Measurements from ENCODE around the gene MRO. TPM values are rescaled to one million over a fixed set of nuclear protein-coding genes. Genes with fewer than 3 reads are reported as not detected.

The MRO gene
- 1 to 10 TPM; 2.1 to 2.6 TPM for total RNA-seq

DNA sequence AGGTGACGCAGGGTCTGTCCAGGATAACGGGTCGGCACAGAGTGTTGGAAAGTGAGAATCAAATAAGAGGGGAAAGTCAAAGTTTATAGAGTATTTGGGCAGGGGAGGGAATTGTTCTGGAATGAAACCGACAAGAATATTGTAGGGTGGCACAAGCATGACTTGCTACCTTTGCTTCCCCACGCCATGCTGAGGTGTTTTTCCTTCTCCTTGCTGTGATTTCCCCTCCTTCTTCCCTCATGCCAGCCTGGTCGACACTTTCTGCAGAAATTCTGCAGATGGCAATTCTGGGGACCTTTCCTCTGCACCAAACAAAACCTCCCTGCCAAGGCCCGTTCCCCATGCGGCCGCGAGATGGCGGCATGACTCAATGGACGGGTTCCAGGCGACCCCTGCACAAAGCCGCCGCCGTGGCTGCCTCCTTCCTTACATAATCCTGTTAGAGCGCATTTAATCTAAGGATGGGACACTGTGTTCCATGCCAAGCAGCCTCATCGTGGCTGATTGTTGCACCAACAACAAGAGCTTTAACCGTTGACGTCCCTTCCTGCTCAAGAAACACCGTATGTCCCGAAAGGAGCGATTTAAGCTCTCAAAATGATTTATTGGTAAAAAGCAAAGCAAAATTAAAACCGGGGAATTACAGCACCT, at the start of gene MRO:
Gene MRO, minus strand, starts transcription at position 289 of the 651 bp plus-strand sequence. CDS start 10,616 bp downstream, outside the sequence.
- Histone ChIP-seq H3K27ac (peak within 1 kb of the TSS; percentile 35 to 64), H3K9me3 (no peaks in the 10 kb centered on the region), H3K4me3 (peak within 1 kb of the TSS; percentile 28 to 43), H3K27me3 (no peaks in the 10 kb centered on the region), H3K4me1 (peaks cover 0 to 30% of the 10 kb centered on the region in 2 donors), H3K36me3 (no peaks in the 10 kb centered on the region)
- TF ChIP-seq CTCF (IDR thresholded peaks at IDR 0.05) = peak; percentile 85 to 92
- DNase-seq (ENCODE audit: low spot score) = peak; percentile 92

- H3K27me3 ChIP-seq = no peaks in the 10 kb centered on the region
- H3K4me3 ChIP-seq = no peak overlapping the region
- no peaks in the 10 kb centered on the region for H3K4me1 ChIP-seq
- H3K27ac ChIP-seq = no peak overlapping the region
- no peaks in the 10 kb centered on the region for H3K36me3 ChIP-seq
- no peak for DNase-seq (ENCODE audit: low spot score)
- no peaks in the 10 kb centered on the region for H3K9me3 ChIP-seq
- TF ChIP-seq CTCF (IDR thresholded peaks at IDR 0.05) = no peak
Observed at GRCh38 chr18:50869150-50869549, 49.3 kb upstream of the MRO start.

DNA sequence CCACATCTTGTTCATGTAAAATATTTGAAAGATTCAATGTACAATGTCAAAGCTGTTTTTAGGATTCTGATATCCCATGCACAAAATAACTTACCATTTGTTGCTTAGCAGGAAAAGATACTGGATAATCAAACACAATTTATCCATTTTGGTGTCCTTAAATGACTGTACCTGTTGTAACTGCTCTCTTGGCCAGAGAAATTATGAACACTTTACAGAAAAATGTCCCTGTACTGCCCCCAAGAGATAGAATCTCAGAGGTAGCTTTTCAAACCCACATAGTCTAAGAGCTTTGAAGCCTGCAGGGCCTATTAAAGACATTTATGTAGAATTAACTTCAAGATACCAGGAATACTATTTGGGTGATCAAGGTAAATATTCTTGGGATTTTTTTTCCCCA, 46.9 kb upstream of the MRO start:
- DNase-seq (ENCODE audit: low spot score) = no peak
- Histone ChIP-seq H3K27me3 (no peaks in the 10 kb centered on the region), H3K27ac (no peak overlapping the region), H3K4me3 (no peak overlapping the region), H3K9me3 (no peaks in the 10 kb centered on the region), H3K4me1 (peaks cover 0 to 4% of the 10 kb centered on the region in 2 donors), H3K36me3 (no peaks in the 10 kb centered on the region)
- peak in 1 of 2 donors; percentile 39 for TF ChIP-seq CTCF (IDR thresholded peaks at IDR 0.05)

DNA sequence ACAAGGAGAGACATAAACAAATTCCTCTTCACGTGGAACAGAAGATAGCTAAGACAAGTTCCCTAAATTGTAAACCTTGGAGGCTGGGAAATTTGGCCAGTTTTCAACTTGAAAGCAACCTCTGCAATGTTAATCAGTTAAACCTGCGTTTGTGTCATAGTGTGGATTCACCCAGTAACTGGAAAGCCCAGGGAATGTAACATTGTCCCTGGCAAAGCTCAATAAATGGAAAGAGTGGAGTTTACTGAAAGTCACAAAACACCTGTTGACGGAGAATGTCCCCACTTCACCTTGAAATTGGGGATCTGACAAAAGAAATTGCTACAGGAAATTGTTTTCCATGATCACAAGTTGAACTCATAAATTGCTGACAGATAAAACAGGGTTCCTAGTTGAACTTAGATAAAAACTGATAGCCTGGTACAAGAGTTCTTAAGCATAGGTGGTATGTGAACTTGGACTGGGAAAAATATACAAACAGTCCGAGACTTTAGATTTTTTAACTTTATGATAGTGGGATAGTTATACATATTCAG, 44.1 kb upstream of the MRO start:
- no peak for DNase-seq (ENCODE audit: low spot score)
- no peak for TF ChIP-seq CTCF (IDR thresholded peaks at IDR 0.05)
- Histone ChIP-seq H3K9me3 (no peaks in the 10 kb centered on the region), H3K4me3 (no peak overlapping the region), H3K36me3 (no peaks in the 10 kb centered on the region), H3K27me3 (no peaks in the 10 kb centered on the region), H3K27ac (peak overlapping the region in 1 of 2 donors; percentile 17), H3K4me1 (peaks cover 0 to 9% of the 10 kb centered on the region in 2 donors)

GRCh38 chr18:50862401-50862800, 42.6 kb upstream of the MRO start:
- DNase-seq (ENCODE audit: low spot score) = no peak

More at GRCh38 chr18:50862401-50862800, 42.6 kb upstream of the MRO start:
- peaks cover 0 to 9% of the 10 kb centered on the region in 2 donors for H3K4me1 ChIP-seq
- no peaks in the 10 kb centered on the region for H3K36me3 ChIP-seq
- peak overlapping the region; percentile 16 to 48 for H3K27ac ChIP-seq
- no peak for TF ChIP-seq CTCF (IDR thresholded peaks at IDR 0.05)
- H3K4me3 ChIP-seq = no peak overlapping the region
- H3K27me3 ChIP-seq = no peaks in the 10 kb centered on the region
- H3K9me3 ChIP-seq = no peaks in the 10 kb centered on the region
